Dedifferentiated amniotic fluid mesenchymal stem cell (primary cell): ENCODE results near the gene DGKI.

Experiments
- DNase-seq: peaks from one replicate; pipeline ENCODE4 v3.0.0-alpha.2; 2016; ENCODE audit errors: extremely low spot score

DGKI gene

GRCh38 chr7:137345799-137346449 is 500.9 kb downstream of the DGKI start:
- DNase-seq: no peak

GRCh38 chr7:137343281-137343841 is 503.4 kb downstream of the DGKI start, which contains the start of gene PTN:
TSS of gene PTN (minus strand) at chr7:137343733. CDS start at chr7:137254973, 88,760 bp downstream.
- peak; percentile 23 for DNase-seq

GRCh38 chr7:137342828-137343261 is 503.9 kb downstream of the DGKI start:
- DNase-seq: no peak

- DNase-seq: no peak
Observed at GRCh38 chr7:137342265-137342664, 504.5 kb downstream of the DGKI start.

- DNase-seq: no peak
Observed at GRCh38 chr7:137337902-137338301, 508.9 kb downstream of the DGKI start.

- DNase-seq: no peak
Observed at GRCh38 chr7:137335814-137336213, 511.0 kb downstream of the DGKI start.

GRCh38 chr7:137331378-137331777 is 515.4 kb downstream of the DGKI start:
- DNase-seq: no peak
